ENCODE data around the gene NARS2.
"Not testable (repeated sequence)": the region's sequence is repeated elsewhere in the genome, so short reads cannot be mapped to it uniquely, and the experiment has no call there.

Gene NARS2

GRCh38 chr11:78576549-78577097 lies 2.0 kb upstream of the NARS2 start:
- TF ChIP-seq PAX5 (IDR thresholded peaks at IDR 0.05; ENCODE audit: insufficient read depth, low read length, severe bottlenecking) (no peak), POLR2A (IDR thresholded peaks at IDR 0.05; ENCODE audit: low read depth, low read length) (no peak), POLR2AphosphoS5 (IDR thresholded peaks at IDR 0.05; ENCODE audit: low read depth, low read length) (no peak), SPI1 (IDR thresholded peaks at IDR 0.05; ENCODE audit: low read depth, low read length) (no peak), POU2F2 (IDR thresholded peaks at IDR 0.05; ENCODE audit: low read depth, low read length) (no peak), TAF1 (IDR thresholded peaks at IDR 0.05; ENCODE audit: low read depth, low read length) (no peak)
- no peak for FAIRE-seq
- DNase-seq (ENCODE audit: insufficient read length, low spot score) = no peak

DNA sequence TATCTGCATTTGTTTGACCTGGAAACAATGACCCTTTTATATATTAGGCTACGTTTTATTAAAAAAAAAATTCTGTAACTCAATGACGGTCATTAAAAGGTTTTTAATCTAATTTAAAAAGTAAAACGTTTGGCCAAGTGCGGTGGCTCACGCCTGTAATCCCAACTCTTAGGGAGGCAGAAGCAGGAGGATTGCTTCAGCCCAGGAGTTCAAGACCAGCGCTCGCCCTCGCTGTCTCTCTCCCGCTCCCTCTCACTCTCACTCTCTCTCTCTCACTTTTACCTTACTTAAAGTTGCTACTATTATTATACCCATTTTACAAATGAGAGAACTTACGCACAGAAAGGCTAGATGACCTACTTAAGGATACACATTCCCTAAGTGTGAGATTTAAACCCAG lies 814 bp upstream of the NARS2 start:
- FAIRE-seq (no peak), DNase-seq (ENCODE audit: insufficient read length, low spot score) (no peak)
- TF ChIP-seq POLR2A (IDR thresholded peaks at IDR 0.05; ENCODE audit: low read depth, low read length) = no peak
- no peak for TF ChIP-seq SPI1 (IDR thresholded peaks at IDR 0.05; ENCODE audit: low read depth, low read length)
- no peak for TF ChIP-seq POLR2AphosphoS5 (IDR thresholded peaks at IDR 0.05; ENCODE audit: low read depth, low read length)

GRCh38 chr11:78573681-78574080 lies 983 bp downstream of the NARS2 start:
- TF ChIP-seq PAX5 (IDR thresholded peaks at IDR 0.05; ENCODE audit: insufficient read depth, low read length, severe bottlenecking) (no peak), POU2F2 (IDR thresholded peaks at IDR 0.05; ENCODE audit: low read depth, low read length) (no peak), POLR2AphosphoS5 (IDR thresholded peaks at IDR 0.05; ENCODE audit: low read depth, low read length) (no peak), POLR2A (IDR thresholded peaks at IDR 0.05; ENCODE audit: low read depth, low read length) (no peak), TAF1 (IDR thresholded peaks at IDR 0.05; ENCODE audit: low read depth, low read length) (no peak), SPI1 (IDR thresholded peaks at IDR 0.05; ENCODE audit: low read depth, low read length) (no peak)
- no peak for FAIRE-seq
- DNase-seq (ENCODE audit: insufficient read length, low spot score) = no peak

DNA sequence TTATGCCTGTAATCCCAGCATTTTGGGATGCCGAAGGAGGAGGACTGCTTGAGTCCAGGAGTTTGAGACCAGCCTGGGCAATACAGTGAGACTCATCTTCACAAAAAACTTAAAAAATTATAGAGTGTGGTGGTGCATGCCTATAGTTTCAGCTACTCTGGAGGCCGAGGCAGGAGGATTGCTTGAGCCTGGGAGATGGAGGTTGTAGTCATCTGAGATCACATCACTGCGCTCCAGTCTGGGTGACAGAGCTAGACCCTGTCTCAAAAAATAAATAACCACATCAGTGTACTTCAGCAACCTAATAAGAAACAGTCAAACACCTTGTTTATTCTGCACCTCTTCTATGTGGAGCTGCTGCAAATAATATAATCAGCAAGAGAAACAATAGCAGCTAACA lies 1.4 kb downstream of the NARS2 start:
- FAIRE-seq (no peak), DNase-seq (ENCODE audit: insufficient read length, low spot score) (no peak)
- TF ChIP-seq POLR2AphosphoS5 (IDR thresholded peaks at IDR 0.05; ENCODE audit: low read depth, low read length) (no peak), TAF1 (IDR thresholded peaks at IDR 0.05; ENCODE audit: low read depth, low read length) (no peak), PAX5 (IDR thresholded peaks at IDR 0.05; ENCODE audit: insufficient read depth, low read length, severe bottlenecking) (no peak), SPI1 (IDR thresholded peaks at IDR 0.05; ENCODE audit: low read depth, low read length) (no peak), POU2F2 (IDR thresholded peaks at IDR 0.05; ENCODE audit: low read depth, low read length) (no peak)

DNA sequence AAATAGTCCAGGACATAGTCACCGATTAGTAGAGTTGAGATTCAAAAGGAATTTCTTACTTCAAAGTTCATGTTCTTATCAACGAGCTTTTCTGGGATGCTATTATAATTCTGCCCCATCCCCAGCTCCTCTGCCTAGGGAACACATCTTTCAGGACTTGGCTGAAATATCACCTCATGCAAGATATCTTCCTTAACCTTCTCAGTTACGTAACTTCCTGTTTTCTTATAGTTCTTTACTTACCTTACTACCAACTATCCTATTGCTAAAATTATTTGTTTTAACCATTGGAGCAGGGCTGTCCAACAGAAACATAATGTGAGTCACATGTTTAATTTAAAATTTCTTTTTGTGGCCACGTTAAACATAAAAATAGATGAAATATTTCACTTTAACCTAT lies 2.3 kb downstream of the NARS2 start:
- FAIRE-seq (no peak), DNase-seq (ENCODE audit: insufficient read length, low spot score) (no peak)
- TF ChIP-seq SPI1 (IDR thresholded peaks at IDR 0.05; ENCODE audit: low read depth, low read length) = no peak
- no peak for TF ChIP-seq POU2F2 (IDR thresholded peaks at IDR 0.05; ENCODE audit: low read depth, low read length)
- TF ChIP-seq POLR2AphosphoS5 (IDR thresholded peaks at IDR 0.05; ENCODE audit: low read depth, low read length) = no peak
- TF ChIP-seq TAF1 (IDR thresholded peaks at IDR 0.05; ENCODE audit: low read depth, low read length) = no peak
- TF ChIP-seq PAX5 (IDR thresholded peaks at IDR 0.05; ENCODE audit: insufficient read depth, low read length, severe bottlenecking) = no peak
- no peak for TF ChIP-seq POLR2A (IDR thresholded peaks at IDR 0.05; ENCODE audit: low read depth, low read length)

DNA sequence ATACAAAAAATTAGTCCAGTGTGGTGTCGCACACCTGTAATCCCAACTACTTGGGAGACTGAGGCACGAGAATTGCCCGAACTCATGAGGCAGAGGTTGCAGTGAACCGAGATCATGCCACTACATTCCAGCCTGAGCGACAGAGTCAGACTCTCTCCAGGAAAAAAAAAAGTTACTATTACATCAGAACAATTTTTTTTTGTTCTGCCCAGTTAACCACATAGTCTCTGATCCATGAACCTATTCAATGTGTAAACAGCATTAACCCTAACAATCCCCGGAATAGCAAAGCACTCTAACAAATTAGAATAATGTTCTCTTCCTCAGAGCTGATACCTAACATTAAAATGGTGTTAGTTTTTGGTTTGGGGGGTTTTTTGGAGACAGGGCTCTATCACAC lies 4.6 kb downstream of the NARS2 start:
- FAIRE-seq (no peak), DNase-seq (ENCODE audit: insufficient read length, low spot score) (no peak)
- TF ChIP-seq PAX5 (IDR thresholded peaks at IDR 0.05; ENCODE audit: insufficient read depth, low read length, severe bottlenecking) = no peak
- TF ChIP-seq TAF1 (IDR thresholded peaks at IDR 0.05; ENCODE audit: low read depth, low read length) = no peak
- TF ChIP-seq POLR2AphosphoS5 (IDR thresholded peaks at IDR 0.05; ENCODE audit: low read depth, low read length) = no peak
- no peak for TF ChIP-seq POLR2A (IDR thresholded peaks at IDR 0.05; ENCODE audit: low read depth, low read length)
- TF ChIP-seq SPI1 (IDR thresholded peaks at IDR 0.05; ENCODE audit: low read depth, low read length) = no peak
- TF ChIP-seq POU2F2 (IDR thresholded peaks at IDR 0.05; ENCODE audit: low read depth, low read length) = no peak

GRCh38 chr11:78567209-78567608 lies 7.5 kb downstream of the NARS2 start:
- DNase-seq (ENCODE audit: insufficient read length, low spot score) = no peak
- no peak for FAIRE-seq
- TF ChIP-seq POU2F2 (IDR thresholded peaks at IDR 0.05; ENCODE audit: low read depth, low read length) (no peak), POLR2A (IDR thresholded peaks at IDR 0.05; ENCODE audit: low read depth, low read length) (no peak), POLR2AphosphoS5 (IDR thresholded peaks at IDR 0.05; ENCODE audit: low read depth, low read length) (no peak), TAF1 (IDR thresholded peaks at IDR 0.05; ENCODE audit: low read depth, low read length) (no peak), PAX5 (IDR thresholded peaks at IDR 0.05; ENCODE audit: insufficient read depth, low read length, severe bottlenecking) (peak; percentile 41), SPI1 (IDR thresholded peaks at IDR 0.05; ENCODE audit: low read depth, low read length) (no peak)

DNA sequence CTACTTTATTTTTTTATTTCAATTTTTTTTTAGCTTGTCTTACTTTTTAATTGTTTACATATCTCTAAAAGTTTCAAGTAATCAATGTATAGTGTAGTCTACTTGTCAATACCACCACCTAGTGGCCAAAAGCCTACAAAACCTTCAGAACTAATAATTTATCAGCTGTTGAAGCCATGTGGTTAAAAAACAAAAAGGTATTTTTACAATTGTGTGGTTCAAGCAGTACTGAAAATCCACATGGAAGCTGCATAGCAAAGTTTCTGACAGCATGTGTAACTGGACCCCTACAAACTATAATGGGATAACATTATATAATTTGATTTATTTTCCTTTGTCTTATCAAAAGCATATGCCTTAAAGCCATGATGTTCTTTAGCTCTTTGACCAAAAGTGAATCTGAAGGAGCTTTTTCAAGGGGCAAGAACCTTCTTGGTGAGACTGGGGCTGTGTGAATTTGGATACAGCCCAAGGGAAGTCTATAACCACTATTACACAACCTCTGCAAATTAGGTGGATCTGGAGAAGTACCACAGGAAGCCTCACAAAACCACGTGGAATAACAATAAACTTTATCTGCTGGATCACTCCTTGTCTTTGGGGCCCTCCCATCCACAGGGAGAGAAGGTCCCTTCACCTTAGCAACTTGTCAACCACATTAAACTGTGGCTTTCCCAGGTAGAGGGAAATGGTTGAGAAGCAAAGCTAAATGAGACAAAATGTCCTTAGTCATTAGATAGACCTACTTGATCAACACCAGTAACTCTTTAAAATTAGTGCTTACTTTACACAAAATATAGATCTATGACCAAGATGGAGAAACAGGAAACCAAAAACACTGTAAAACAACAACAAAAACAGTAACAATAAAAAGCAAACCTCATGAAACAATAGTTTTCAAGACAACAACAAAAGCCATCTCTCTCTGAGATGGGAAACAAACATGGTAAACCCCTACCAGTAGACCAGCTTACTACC lies 9.9 kb downstream of the NARS2 start:
- no peak for TF ChIP-seq POLR2A (IDR thresholded peaks at IDR 0.05; ENCODE audit: low read depth, low read length)
- no peak for TF ChIP-seq TAF1 (IDR thresholded peaks at IDR 0.05; ENCODE audit: low read depth, low read length)
- TF ChIP-seq PAX5 (IDR thresholded peaks at IDR 0.05; ENCODE audit: insufficient read depth, low read length, severe bottlenecking) = no peak
- no peak for TF ChIP-seq POLR2AphosphoS5 (IDR thresholded peaks at IDR 0.05; ENCODE audit: low read depth, low read length)
- TF ChIP-seq POU2F2 (IDR thresholded peaks at IDR 0.05; ENCODE audit: low read depth, low read length) = no peak
- no peak for TF ChIP-seq SPI1 (IDR thresholded peaks at IDR 0.05; ENCODE audit: low read depth, low read length)
- DNase-seq (ENCODE audit: insufficient read length, low spot score) (no peak), FAIRE-seq (no peak)

- FAIRE-seq; DNase-seq (ENCODE audit: insufficient read length, low spot score): not testable (repeated sequence)
Measured at GRCh38 chr11:78564037-78564436, 10.6 kb downstream of the NARS2 start.

DNA sequence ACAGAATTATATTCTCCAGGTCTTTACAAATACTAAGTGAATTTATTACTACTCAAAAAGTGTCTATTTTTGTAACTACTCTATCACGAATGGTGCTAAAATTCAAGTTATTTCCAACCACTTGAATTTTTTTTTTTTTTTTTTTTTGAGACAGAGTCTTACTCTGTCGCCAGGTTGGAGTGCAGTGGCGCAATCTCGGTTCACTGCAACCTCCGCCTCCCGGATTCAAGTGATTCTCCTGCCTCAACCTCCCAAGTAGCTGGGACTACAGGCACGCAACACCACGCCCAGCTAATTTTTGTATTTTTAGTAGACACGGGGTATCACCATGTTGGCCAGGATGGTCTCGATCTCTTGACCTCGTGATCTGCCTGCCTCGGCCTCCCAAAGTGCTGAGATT lies 11.6 kb downstream of the NARS2 start:
- DNase-seq (ENCODE audit: insufficient read length, low spot score); FAIRE-seq: not testable (repeated sequence)

All from GM12891 (cell line).